Stimulated activated CD4-positive, alpha-beta T cell treated with anti-CD3 and anti-CD28 coated beads, Interleukin-1b, Interleukin-23, amount 100 ng/mL, for 1 hour (primary cell): ENCODE results near the gene NRG2.
A peak's percentile ranks its signal among the peaks of the same experiment; 100 is the strongest.

Source experiments
- DNase-seq, 2 donors: peaks; one replicate each; pipeline ENCODE4 v3.0.0-alpha.2; 2020; ENCODE audit warnings: low read depth in 2 of 2

NRG2 gene

GRCh38 chr5:139968547-139969261 is 74.4 kb downstream of the NRG2 start:
- DNase-seq: peak; percentile 63 to 84

- no peak for DNase-seq
These were observed 75.7 kb downstream of the NRG2 start for GRCh38 chr5:139967353-139967752.

- DNase-seq: no peak
These were observed 76.2 kb downstream of the NRG2 start for GRCh38 chr5:139966856-139967255.

GRCh38 chr5:139964994-139965565 is 78.0 kb downstream of the NRG2 start:
- DNase-seq: no peak

- no peak for DNase-seq
These were observed 78.7 kb downstream of the NRG2 start for GRCh38 chr5:139964266-139964993.

GRCh38 chr5:139962445-139962844 is 80.7 kb downstream of the NRG2 start:
- DNase-seq: no peak

- no peak for DNase-seq
These were observed 81.5 kb downstream of the NRG2 start for GRCh38 chr5:139961435-139962157.

- no peak for DNase-seq
These were observed 82.2 kb downstream of the NRG2 start for GRCh38 chr5:139960723-139961383.

GRCh38 chr5:139958432-139959148 is 84.5 kb downstream of the NRG2 start:
- no peak for DNase-seq

GRCh38 chr5:139956342-139956741 is 86.8 kb downstream of the NRG2 start:
- DNase-seq: no peak

- DNase-seq: no peak
These were observed 87.4 kb downstream of the NRG2 start for GRCh38 chr5:139955616-139956273.

GRCh38 chr5:139955053-139955605 is 88.0 kb downstream of the NRG2 start:
- no peak for DNase-seq

GRCh38 chr5:139954462-139954861 is 88.6 kb downstream of the NRG2 start:
- DNase-seq: no peak

- no peak for DNase-seq
These were observed 89.1 kb downstream of the NRG2 start for GRCh38 chr5:139954022-139954421.

- DNase-seq: no peak
These were observed 90.5 kb downstream of the NRG2 start for GRCh38 chr5:139952574-139952973.

GRCh38 chr5:139951983-139952382 is 91.1 kb downstream of the NRG2 start:
- DNase-seq: no peak

- DNase-seq: no peak
These were observed 91.7 kb downstream of the NRG2 start for GRCh38 chr5:139951296-139951924.

- no peak for DNase-seq
These were observed 92.7 kb downstream of the NRG2 start for GRCh38 chr5:139950436-139950835.

- DNase-seq: no peak
These were observed 93.4 kb downstream of the NRG2 start for GRCh38 chr5:139949710-139950109.

- DNase-seq: no peak
These were observed 95.4 kb downstream of the NRG2 start for GRCh38 chr5:139947727-139948126.
